K562 (cell line): ENCODE data around the gene TMEM53. TPM values are rescaled to one million over a fixed set of nuclear protein-coding genes. Genes with fewer than 3 reads are reported as not detected.

ENCODE experiments used
- CHD2 ChIP-seq: IDR thresholded peaks from 2 replicates; pipeline ENCODE4 v1.6.1; 2011; ENCODE audit warnings: low read depth, low read length
- CTBP1 ChIP-seq: fragments of 450-650 bp; IDR thresholded peaks from 2 replicates; pipeline ENCODE4 v1.6.1; 2016; ENCODE audit warnings: borderline replicate concordance
- CXXC5 ChIP-seq: fragments of 250-450 bp; sonication (Bioruptor Pico); IDR thresholded peaks from 2 replicates; pipeline ENCODE4 v1.8.0; 2022; ENCODE audit warnings: inconsistent platforms, mild to moderate bottlenecking, moderate library complexity
- EGR1 ChIP-seq: fragments of 450-650 bp; conservative IDR thresholded peaks from 2 replicates; pipeline ENCODE4 v1.6.1; 2017; ENCODE audit warnings: mild to moderate bottlenecking
- MAZ ChIP-seq, 2 experiments: fragments of 450-650 bp in 1 of 2; sonication (generic) in 1 of 2; formaldehyde crosslinking; IDR thresholded peaks in 1 of 2; conservative IDR thresholded peaks in 1 of 2; 2 replicates each; pipeline versions ENCODE4 v1.4.0 to v1.5.0; 2020; ENCODE audit warnings: mild to moderate bottlenecking in 1 of 2, missing genetic modification reagents in 1 of 2
- MTA2 ChIP-seq: fragments of 450-650 bp; IDR thresholded peaks from 2 replicates; pipeline ENCODE4 v1.6.1; 2016; ENCODE audit warnings: low read depth
- RBBP5 ChIP-seq: fragments of 200-600 bp; sonication (generic); IDR thresholded peaks from 2 replicates; pipeline ENCODE4 v1.6.1; 2012; ENCODE audit warnings: borderline replicate concordance, mild to moderate bottlenecking, low read length, control low read depth, inconsistent platforms; ENCODE audit not compliant: insufficient read depth, poor library complexity, severe bottlenecking
- TFE3 ChIP-seq: fragments of 450-650 bp; formaldehyde crosslinking; IDR thresholded peaks from 2 replicates; pipeline ENCODE4 v1.4.0; 2020; ENCODE audit warnings: mild to moderate bottlenecking, mixed read lengths
- ZNF740 ChIP-seq, 3 experiments: fragments of 200-800 bp in 1 of 3; sonication (Bioruptor generic) in 1 of 3; sonication (generic) in 1 of 3; formaldehyde crosslinking in 1 of 3; IDR thresholded peaks; 2 replicates each; pipeline versions ENCODE4 v1.6.1 to v1.8.0; 2016 to 2022; ENCODE audit warnings: mild to moderate bottlenecking in 2 of 3, missing compliant biosample characterization in 2 of 3, missing genetic modification characterization in 2 of 3, missing genetic modification reagents in 1 of 3
- polyA plus RNA-seq, 8 experiments: library from polyadenylated mRNA; depleted of rRNA in 4 of 8; stranded (reverse) in 5 of 8; unstranded in 3 of 8; fragments of >200 nt; fragmentation: Nextera tagmentation in 2 of 8; fragmentation: Illumina TruSeq in 1 of 8; extraction: Ambion mirVana in 2 of 8; extraction: Trizol in 1 of 8; gene quantifications; 2 replicates each; pipeline versions ENCODE4 v1.2.1 to v1.2.3, GENCODE V29; 2011 to 2014; ENCODE audit warnings: inconsistent platforms in 1 of 8, missing spikeins in 1 of 8
- total RNA-seq, 7 experiments: library from RNA; depleted of rRNA in 6 of 7; stranded (reverse); fragments of >200 nt in 6 of 7; fragmentation: Illumina TruSeq in 2 of 7; extraction: Trizol in 2 of 7; gene quantifications; 2 replicates each; pipeline versions ENCODE4 v1.2.1 to v1.2.3, GENCODE V29; 2011 to 2021; ENCODE audit warnings: low replicate concordance in 1 of 7
- TF ChIP-seq, protein P1 (sequence below): fragments of 200-600 bp; sonication (generic); IDR thresholded peaks from one replicate; pipeline ENCODE4 v1.6.1; 2012; ENCODE audit warnings: mild to moderate bottlenecking, low read depth, low read length, inconsistent platforms
- TF ChIP-seq, protein P2 (sequence below): fragments of 250-450 bp; sonication (Bioruptor Pico); IDR thresholded peaks from 2 replicates; pipeline ENCODE4 v1.8.0; 2021; ENCODE audit warnings: borderline replicate concordance, mild to moderate bottlenecking, moderate library complexity; ENCODE audit not compliant: poor library complexity, severe bottlenecking

TMEM53 gene
- total and polyA plus RNA-seq, 9 of the 15 experiments (the other 6 are each of a cell fraction or from before 2014, with no cell fraction given), result 0.23 to 3.7 (median 2.0) TPM

DNA sequence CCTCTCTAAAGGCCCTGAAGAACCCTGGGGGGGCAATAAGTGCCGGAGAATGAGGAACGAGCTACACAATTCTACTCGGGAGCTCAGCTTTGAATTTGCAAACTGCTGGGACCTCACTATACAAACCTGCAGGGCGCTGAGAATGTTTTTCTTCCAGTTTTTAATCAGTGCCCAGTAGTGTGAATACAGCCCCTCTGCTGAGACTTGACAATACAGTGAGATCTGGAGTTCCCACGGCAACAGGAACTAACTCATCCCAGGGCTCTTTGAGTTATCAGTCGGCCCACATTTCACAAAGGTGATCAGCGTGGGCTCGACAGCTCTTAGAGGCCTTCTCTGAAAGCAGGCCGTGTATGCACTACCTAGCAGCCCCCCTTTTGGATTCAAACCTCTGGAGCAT is 41.7 kb downstream of the TMEM53 start (continued):
- TF ChIP-seq, protein P1, sequence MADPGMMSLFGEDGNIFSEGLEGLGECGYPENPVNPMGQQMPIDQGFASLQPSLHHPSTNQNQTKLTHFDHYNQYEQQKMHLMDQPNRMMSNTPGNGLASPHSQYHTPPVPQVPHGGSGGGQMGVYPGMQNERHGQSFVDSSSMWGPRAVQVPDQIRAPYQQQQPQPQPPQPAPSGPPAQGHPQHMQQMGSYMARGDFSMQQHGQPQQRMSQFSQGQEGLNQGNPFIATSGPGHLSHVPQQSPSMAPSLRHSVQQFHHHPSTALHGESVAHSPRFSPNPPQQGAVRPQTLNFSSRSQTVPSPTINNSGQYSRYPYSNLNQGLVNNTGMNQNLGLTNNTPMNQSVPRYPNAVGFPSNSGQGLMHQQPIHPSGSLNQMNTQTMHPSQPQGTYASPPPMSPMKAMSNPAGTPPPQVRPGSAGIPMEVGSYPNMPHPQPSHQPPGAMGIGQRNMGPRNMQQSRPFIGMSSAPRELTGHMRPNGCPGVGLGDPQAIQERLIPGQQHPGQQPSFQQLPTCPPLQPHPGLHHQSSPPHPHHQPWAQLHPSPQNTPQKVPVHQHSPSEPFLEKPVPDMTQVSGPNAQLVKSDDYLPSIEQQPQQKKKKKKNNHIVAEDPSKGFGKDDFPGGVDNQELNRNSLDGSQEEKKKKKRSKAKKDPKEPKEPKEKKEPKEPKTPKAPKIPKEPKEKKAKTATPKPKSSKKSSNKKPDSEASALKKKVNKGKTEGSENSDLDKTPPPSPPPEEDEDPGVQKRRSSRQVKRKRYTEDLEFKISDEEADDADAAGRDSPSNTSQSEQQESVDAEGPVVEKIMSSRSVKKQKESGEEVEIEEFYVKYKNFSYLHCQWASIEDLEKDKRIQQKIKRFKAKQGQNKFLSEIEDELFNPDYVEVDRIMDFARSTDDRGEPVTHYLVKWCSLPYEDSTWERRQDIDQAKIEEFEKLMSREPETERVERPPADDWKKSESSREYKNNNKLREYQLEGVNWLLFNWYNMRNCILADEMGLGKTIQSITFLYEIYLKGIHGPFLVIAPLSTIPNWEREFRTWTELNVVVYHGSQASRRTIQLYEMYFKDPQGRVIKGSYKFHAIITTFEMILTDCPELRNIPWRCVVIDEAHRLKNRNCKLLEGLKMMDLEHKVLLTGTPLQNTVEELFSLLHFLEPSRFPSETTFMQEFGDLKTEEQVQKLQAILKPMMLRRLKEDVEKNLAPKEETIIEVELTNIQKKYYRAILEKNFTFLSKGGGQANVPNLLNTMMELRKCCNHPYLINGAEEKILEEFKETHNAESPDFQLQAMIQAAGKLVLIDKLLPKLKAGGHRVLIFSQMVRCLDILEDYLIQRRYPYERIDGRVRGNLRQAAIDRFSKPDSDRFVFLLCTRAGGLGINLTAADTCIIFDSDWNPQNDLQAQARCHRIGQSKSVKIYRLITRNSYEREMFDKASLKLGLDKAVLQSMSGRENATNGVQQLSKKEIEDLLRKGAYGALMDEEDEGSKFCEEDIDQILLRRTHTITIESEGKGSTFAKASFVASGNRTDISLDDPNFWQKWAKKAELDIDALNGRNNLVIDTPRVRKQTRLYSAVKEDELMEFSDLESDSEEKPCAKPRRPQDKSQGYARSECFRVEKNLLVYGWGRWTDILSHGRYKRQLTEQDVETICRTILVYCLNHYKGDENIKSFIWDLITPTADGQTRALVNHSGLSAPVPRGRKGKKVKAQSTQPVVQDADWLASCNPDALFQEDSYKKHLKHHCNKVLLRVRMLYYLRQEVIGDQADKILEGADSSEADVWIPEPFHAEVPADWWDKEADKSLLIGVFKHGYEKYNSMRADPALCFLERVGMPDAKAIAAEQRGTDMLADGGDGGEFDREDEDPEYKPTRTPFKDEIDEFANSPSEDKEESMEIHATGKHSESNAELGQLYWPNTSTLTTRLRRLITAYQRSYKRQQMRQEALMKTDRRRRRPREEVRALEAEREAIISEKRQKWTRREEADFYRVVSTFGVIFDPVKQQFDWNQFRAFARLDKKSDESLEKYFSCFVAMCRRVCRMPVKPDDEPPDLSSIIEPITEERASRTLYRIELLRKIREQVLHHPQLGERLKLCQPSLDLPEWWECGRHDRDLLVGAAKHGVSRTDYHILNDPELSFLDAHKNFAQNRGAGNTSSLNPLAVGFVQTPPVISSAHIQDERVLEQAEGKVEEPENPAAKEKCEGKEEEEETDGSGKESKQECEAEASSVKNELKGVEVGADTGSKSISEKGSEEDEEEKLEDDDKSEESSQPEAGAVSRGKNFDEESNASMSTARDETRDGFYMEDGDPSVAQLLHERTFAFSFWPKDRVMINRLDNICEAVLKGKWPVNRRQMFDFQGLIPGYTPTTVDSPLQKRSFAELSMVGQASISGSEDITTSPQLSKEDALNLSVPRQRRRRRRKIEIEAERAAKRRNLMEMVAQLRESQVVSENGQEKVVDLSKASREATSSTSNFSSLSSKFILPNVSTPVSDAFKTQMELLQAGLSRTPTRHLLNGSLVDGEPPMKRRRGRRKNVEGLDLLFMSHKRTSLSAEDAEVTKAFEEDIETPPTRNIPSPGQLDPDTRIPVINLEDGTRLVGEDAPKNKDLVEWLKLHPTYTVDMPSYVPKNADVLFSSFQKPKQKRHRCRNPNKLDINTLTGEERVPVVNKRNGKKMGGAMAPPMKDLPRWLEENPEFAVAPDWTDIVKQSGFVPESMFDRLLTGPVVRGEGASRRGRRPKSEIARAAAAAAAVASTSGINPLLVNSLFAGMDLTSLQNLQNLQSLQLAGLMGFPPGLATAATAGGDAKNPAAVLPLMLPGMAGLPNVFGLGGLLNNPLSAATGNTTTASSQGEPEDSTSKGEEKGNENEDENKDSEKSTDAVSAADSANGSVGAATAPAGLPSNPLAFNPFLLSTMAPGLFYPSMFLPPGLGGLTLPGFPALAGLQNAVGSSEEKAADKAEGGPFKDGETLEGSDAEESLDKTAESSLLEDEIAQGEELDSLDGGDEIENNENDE, result no peak
- TF ChIP-seq TFE3 (CRISPR knock-in tag) (no peak), RBBP5 (no peak), MAZ (CRISPR knock-in tag; conservative IDR thresholded peaks at IDR 0.05 in 1 of 2, IDR thresholded peaks at IDR 0.05 in 1 of 2) (no peak), CHD2 (0 out of 2 replicates have a peak, but pooled peaks have one; percentile 12), CXXC5 (peak; percentile 34; the same call in 1 of the 2 replicates), EGR1 (peak; percentile 66), CTBP1 (peak; percentile 41; the same call in 1 of the 2 replicates), ZNF740 (CRISPR knock-in tag; IDR thresholded peaks at IDR 0.05) (no peak), ZNF740 (tag; IDR thresholded peaks at IDR 0.05) (peak in 1 of 2 experiments; percentile 7; a peak in 1 of 4 replicates), MTA2 (no peak)
- TF ChIP-seq, protein P2, sequence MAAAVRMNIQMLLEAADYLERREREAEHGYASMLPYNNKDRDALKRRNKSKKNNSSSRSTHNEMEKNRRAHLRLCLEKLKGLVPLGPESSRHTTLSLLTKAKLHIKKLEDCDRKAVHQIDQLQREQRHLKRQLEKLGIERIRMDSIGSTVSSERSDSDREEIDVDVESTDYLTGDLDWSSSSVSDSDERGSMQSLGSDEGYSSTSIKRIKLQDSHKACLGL (CRISPR knock-in tag), result no peak
